Left colon (tissue), 2 donors: Measurements from ENCODE around the gene MAML2. TPM values are rescaled to one million over a fixed set of nuclear protein-coding genes. Genes with fewer than 3 reads are reported as not detected.

Source experiments
- ATAC-seq: fragments of 200-7000 bp; cut with Tn5 transposase; one replicate; pipeline ENCODE4 v1.9.1; 2020; ENCODE audit warnings: mild to moderate bottlenecking, moderate library complexity
- DNase-seq, 2 donors: peaks; one replicate each; pipeline ENCODE4 v3.0.0-alpha.2; 2020
- intact Hi-C, 2 donors: fragments of 100-400 bp; cut with DNase I in 1 of 2; cut with micrococcal nuclease in 1 of 2; formaldehyde crosslinking; loops; one replicate each; pipeline versions ENCODE4 v1.11.2 to v1.14.0; 2022; cut with DNase I, micrococcal nuclease
- total RNA-seq, 2 donors: library from RNA; stranded (reverse); fragmentation: NEBNext Ultra II Directional; extraction: Animal tissue kit (Norgen Biotek cat#: 25700); gene quantifications; one replicate each; pipeline ENCODE4 v1.2.1, GENCODE V29; 2021
- donor health status: DM: no; HTN: no; CAD: no.
- donor health status: DM: yes; HTN: yes; CAD: no.

MAML2 gene
- total RNA-seq, 2 donors from 2014 or later, result 14.8 to 16.3 TPM

DNA sequence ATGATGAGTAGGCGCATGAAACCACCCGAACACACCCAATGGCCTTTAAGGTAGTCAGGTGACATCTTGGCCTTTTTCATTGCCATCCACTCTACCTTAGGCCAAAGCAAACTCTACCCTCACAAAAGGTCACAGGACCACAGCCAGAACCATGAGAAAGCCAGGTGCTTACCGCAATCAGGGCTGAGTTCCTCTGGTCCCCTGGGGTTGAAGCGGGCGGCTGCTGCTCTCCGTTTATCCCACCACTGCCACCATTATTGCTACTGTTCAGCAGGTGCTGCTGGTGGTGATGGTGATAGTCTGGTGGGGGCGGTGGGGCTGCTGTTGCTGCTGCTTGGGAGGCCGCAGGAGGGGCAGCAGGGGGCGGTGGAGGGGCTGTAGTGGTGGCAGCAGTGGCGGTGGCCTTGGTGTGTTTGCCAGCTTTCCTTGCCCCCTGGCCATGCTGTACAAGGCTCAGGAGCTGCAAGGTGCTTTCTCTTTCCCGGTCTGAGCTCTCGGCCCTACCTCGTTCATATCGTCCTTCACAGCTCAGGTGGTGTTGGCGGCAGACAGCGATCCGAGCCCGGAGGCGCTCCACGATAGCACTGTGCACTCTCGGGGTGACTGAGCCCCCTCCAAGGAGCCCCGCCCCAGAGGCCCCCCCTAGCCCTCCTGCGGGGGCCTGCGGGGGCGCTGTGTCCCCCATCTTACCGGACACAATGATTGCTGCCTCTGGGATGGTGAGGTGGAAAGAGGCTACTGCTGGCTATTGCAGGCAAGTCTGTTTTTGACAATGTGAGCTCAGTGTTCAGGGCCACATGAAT lies 1.6 kb downstream of the MAML2 start:
- DNase-seq (peak; percentile 65 to 75), ATAC-seq (peak; percentile 56)
- intact Hi-C loops, result loop anchor here in 1 of 2 donors (2.0 kb wide), 1 partner anchor 285 kb away; no protein-coding TSS in a partner anchor

DNA sequence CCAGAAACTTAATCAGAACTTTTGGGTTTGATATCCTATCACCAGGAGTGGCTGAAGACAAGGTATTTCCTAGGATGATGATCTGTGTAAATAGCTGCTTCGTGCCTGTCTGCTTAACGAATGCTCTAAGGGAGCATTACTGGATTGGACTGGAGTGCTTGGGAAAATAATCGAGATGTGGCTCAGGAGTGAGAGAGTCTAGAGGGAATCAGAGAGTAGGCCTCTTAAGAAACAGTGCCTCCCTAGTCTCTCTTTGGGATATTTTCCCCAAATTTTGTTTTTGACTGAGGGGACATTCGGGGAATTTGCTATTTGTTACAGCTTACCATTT lies 2.5 kb downstream of the MAML2 start:
- DNase-seq, result no peak
- intact Hi-C loops, result loop anchor here in 1 of 2 donors (2.0 kb wide), 1 partner anchor 284 kb away; no protein-coding TSS in a partner anchor
- ATAC-seq, result no peak

GRCh38 chr11:96339706-96340554 lies 3.1 kb downstream of the MAML2 start:
- ATAC-seq, result no peak
- intact Hi-C loops, result loop anchor here in 1 of 2 donors (2.0 kb wide), 1 partner anchor 283 kb away; no protein-coding TSS in a partner anchor
- DNase-seq, result peak in 1 of 2 donors; percentile 39

- intact Hi-C loops, result no loop called here
- ATAC-seq, result peak; percentile 11
Observed at GRCh38 chr11:96338910-96339705, 3.9 kb downstream of the MAML2 start.

GRCh38 chr11:96337541-96338431 lies 5.2 kb downstream of the MAML2 start:
- intact Hi-C loops, result no loop called here
- peak; percentile 53 for ATAC-seq
- peak in 1 of 2 donors; percentile 34 for DNase-seq

More at GRCh38 chr11:96338910-96339705, 3.9 kb downstream of the MAML2 start:
- peak; percentile 45 to 56 for DNase-seq

GRCh38 chr11:96335388-96335787 lies 7.6 kb downstream of the MAML2 start:
- DNase-seq (no peak), ATAC-seq (peak; percentile 53)
- intact Hi-C loops, result no loop called here

DNA sequence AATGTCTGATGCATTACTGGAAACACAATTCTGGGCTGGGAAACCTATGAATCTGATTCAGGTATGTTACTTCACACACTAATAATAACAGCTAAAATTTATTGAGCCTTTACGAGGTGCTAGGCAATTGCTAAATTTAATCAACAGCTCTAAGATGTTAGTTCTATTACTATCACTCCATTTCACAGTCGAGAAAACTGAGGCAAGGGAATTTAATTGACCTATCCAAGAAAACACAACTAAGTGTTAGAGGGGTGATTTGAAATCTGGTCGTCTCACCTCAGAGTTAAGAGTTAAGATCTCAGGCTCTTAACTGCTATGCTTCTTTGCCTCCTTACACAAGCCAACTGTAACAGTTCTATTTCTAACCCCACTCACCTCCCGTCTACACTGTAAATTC lies 8.8 kb downstream of the MAML2 start:
- intact Hi-C loops, result no loop called here
- DNase-seq, result no peak
- no peak for ATAC-seq

- DNase-seq (no peak), ATAC-seq (no peak)
- intact Hi-C loops, result no loop called here
Observed at GRCh38 chr11:96333191-96333719, 9.7 kb downstream of the MAML2 start.

GRCh38 chr11:96332126-96332771 lies 10.7 kb downstream of the MAML2 start:
- intact Hi-C loops, result no loop called here
- DNase-seq (no peak), ATAC-seq (peak; percentile 71)

- intact Hi-C loops, result no loop called here
- DNase-seq (no peak), ATAC-seq (no peak)
Observed at GRCh38 chr11:96331699-96332116, 11.3 kb downstream of the MAML2 start.

GRCh38 chr11:96330511-96330859 lies 12.5 kb downstream of the MAML2 start:
- no peak for ATAC-seq
- intact Hi-C loops, result no loop called here
- no peak for DNase-seq

GRCh38 chr11:96329855-96330510 lies 13.0 kb downstream of the MAML2 start:
- ATAC-seq, result no peak
- intact Hi-C loops, result no loop called here
- no peak for DNase-seq

GRCh38 chr11:96329419-96329818 lies 13.6 kb downstream of the MAML2 start:
- intact Hi-C loops, result no loop called here
- ATAC-seq (peak; percentile 52), DNase-seq (no peak)

GRCh38 chr11:96328395-96329010 lies 14.5 kb downstream of the MAML2 start:
- no peak for DNase-seq
- intact Hi-C loops, result no loop called here
- no peak for ATAC-seq

- DNase-seq (no peak), ATAC-seq (no peak)
- intact Hi-C loops, result no loop called here
Observed at GRCh38 chr11:96326959-96327358, 16.0 kb downstream of the MAML2 start.

DNA sequence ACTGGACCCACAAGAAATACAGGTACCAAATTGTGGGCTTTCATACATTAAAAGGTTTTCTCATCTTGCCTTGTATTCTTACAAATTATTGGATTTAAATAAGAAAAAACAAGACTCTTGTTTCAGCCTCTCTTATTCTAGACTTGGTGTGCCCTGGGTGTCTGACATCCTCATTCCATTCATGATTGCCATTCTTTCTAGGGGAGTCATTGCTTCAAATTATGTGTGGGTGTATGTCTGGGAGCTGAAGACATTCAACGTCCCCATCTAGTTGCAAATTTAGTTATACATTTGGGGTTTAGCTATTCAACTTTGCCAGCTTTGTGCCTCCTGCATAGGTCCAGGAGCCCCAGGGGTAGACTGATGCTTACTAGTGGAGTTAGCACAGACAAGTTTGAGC lies 18.1 kb downstream of the MAML2 start:
- ATAC-seq (no peak), DNase-seq (no peak)
- intact Hi-C loops, result no loop called here

DNA sequence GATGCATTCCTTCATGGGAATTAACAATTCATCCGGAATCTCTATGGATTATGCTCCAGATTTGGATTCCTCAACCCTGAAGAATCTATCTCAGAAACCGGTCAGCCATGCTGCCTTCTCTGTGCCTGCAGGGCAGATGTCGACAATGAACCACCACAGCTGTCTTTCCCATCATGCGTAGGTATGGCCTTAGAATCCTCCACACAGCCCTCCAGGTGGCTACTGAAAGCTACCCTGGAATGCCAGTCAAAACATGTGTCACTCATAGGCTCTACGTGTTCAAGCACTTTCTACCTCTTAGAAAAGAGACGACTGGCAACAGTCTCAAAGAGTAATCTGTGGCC lies 19.4 kb downstream of the MAML2 start:
- ATAC-seq (no peak), DNase-seq (no peak)
- intact Hi-C loops, result no loop called here
